Hepatocyte (in vitro differentiated cells): Measurements from ENCODE around the gene MEIKIN. TPM values are rescaled to one million over a fixed set of nuclear protein-coding genes. Genes with fewer than 3 reads are reported as not detected.

Source experiments
- DNase-seq: peaks from one replicate; pipeline ENCODE4 v3.0.0-alpha.2; 2016; ENCODE audit warnings: low spot score
- H2AFZ ChIP-seq: fragments of 200-600 bp; sonication (generic); 2 replicates; pipeline ENCODE4 v1.6.0; 2016; ENCODE audit warnings: antibody characterized with exemption, mild to moderate bottlenecking
- H3K27ac ChIP-seq: fragments of 200-600 bp; sonication (generic); 2 replicates; pipeline ENCODE4 v1.5.1; 2016; ENCODE audit warnings: mild to moderate bottlenecking
- H3K27me3 ChIP-seq: fragments of 200-600 bp; sonication (generic); 2 replicates; pipeline ENCODE4 v1.6.1; 2016
- H3K36me3 ChIP-seq: fragments of 200-600 bp; sonication (generic); replicated peaks from 2 replicates; pipeline ENCODE4 v1.5.1; 2016; ENCODE audit warnings: low read depth; ENCODE audit not compliant: insufficient read depth
- H3K4me1 ChIP-seq: fragments of 200-600 bp; sonication (generic); 2 replicates; pipeline ENCODE4 v1.5.1; 2016; ENCODE audit warnings: mild to moderate bottlenecking, moderate library complexity; ENCODE audit not compliant: insufficient read depth
- H3K4me2 ChIP-seq: fragments of 200-600 bp; sonication (generic); 2 replicates; pipeline ENCODE4 v1.6.0; 2016
- H3K4me3 ChIP-seq: fragments of 200-600 bp; sonication (generic); 2 replicates; pipeline ENCODE4 v1.5.1; 2016; ENCODE audit warnings: mild to moderate bottlenecking
- H3K79me2 ChIP-seq: fragments of 200-600 bp; sonication (generic); 2 replicates; pipeline ENCODE4 v1.6.0; 2017; ENCODE audit warnings: mild to moderate bottlenecking
- H3K9me2 ChIP-seq: fragments of 200-600 bp; sonication (generic); replicated peaks from 2 replicates; pipeline ENCODE4 v1.6.0; 2017; ENCODE audit warnings: mild to moderate bottlenecking; ENCODE audit not compliant: insufficient read depth
- H3K9me3 ChIP-seq: fragments of 200-600 bp; sonication (generic); 2 replicates; pipeline ENCODE4 v1.5.1; 2016; ENCODE audit warnings: low read depth, mild to moderate bottlenecking
- H4K20me1 ChIP-seq: fragments of 200-600 bp; sonication (generic); 2 replicates; pipeline ENCODE4 v1.6.0; 2016; ENCODE audit warnings: mild to moderate bottlenecking; ENCODE audit not compliant: insufficient read depth, poor library complexity, severe bottlenecking
- EZH2 ChIP-seq: fragments of 200-600 bp; sonication (generic); IDR thresholded peaks from 2 replicates; pipeline ENCODE4 v1.6.1; 2016; ENCODE audit warnings: antibody characterized with exemption, mild to moderate bottlenecking, borderline replicate concordance
- EZH2phosphoT487 ChIP-seq: fragments of 200-600 bp; sonication (generic); IDR thresholded peaks from one replicate; pipeline ENCODE4 v1.6.1; 2018; ENCODE audit warnings: antibody characterized with exemption, mild to moderate bottlenecking, low read depth, moderate library complexity; ENCODE audit not compliant: unreplicated experiment, severe bottlenecking
- WGBS: methylation state at CpG from one replicate; pipeline ENCODE4 v1.1.6; 2016; ENCODE audit warnings: low lambda C conversion rate; ENCODE audit errors: missing lambda C conversion rate; 5-methylcytosine and 5-hydroxymethylcytosine counted together
- polyA plus RNA-seq: library from polyadenylated mRNA; unstranded; fragments of >200 nt; fragmentation: Nextera tagmentation; extraction: Ambion mirVana; gene quantifications from 2 replicates; pipeline ENCODE4 v1.2.1, GENCODE V29; 2016
- total RNA-seq: library from RNA; depleted of rRNA; stranded (reverse); fragments of >200 nt; gene quantifications from 2 replicates; pipeline ENCODE4 v1.2.3, GENCODE V29; 2014
- TF ChIP-seq, protein P1 (sequence below): fragments of 200-600 bp; sonication (generic); IDR thresholded peaks from 2 replicates; pipeline ENCODE4 v1.5.1; 2016; ENCODE audit warnings: antibody characterized with exemption, mild to moderate bottlenecking; ENCODE audit not compliant: poor library complexity

MEIKIN gene
- total and polyA plus RNA-seq, 2 experiments from 2014 or later, result not detected

DNA sequence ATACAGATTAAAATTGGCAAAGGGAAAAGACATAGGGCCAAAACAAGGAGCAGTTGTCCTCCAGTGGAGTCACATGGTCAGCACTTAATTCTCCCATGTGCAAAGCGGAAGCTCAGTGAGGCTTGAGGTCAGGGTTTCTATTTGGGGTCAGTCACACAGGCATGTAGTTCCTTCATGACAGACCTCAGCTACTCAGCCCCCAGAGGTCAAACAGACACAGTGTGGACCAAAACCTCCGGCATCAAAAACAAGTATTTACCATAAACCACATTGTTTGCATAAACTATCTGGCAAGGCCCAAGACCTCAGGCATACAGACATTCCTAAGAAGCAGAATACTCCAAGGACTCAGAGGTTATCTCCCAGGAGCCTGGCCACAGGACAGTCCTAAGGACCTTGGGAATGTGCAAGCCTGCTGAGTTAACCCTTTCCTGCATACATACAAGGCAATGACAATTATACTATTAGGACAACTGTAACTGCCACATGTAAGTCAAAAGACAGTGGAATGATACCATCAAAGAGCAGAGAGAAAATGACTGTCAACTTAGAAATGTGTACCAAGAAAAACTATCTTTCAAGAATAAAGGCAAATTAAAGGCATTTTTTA is 120.0 kb downstream of the MEIKIN start:
- Histone ChIP-seq H3K4me3 (no peak overlapping the region), H4K20me1 (no peaks in the 10 kb centered on the region), H2AFZ (no peak overlapping the region), H3K9me3 (no peaks in the 10 kb centered on the region), H3K27me3 (no peaks in the 10 kb centered on the region), H3K27ac (no peak overlapping the region), H3K79me2 (no peaks in the 10 kb centered on the region), H3K9me2 (no peaks in the 10 kb centered on the region), H3K36me3 (no peaks in the 10 kb centered on the region), H3K4me1 (no peaks in the 10 kb centered on the region), H3K4me2 (no peak overlapping the region)
- TF ChIP-seq, protein P1, sequence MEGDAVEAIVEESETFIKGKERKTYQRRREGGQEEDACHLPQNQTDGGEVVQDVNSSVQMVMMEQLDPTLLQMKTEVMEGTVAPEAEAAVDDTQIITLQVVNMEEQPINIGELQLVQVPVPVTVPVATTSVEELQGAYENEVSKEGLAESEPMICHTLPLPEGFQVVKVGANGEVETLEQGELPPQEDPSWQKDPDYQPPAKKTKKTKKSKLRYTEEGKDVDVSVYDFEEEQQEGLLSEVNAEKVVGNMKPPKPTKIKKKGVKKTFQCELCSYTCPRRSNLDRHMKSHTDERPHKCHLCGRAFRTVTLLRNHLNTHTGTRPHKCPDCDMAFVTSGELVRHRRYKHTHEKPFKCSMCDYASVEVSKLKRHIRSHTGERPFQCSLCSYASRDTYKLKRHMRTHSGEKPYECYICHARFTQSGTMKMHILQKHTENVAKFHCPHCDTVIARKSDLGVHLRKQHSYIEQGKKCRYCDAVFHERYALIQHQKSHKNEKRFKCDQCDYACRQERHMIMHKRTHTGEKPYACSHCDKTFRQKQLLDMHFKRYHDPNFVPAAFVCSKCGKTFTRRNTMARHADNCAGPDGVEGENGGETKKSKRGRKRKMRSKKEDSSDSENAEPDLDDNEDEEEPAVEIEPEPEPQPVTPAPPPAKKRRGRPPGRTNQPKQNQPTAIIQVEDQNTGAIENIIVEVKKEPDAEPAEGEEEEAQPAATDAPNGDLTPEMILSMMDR, result no peak
- TF ChIP-seq EZH2phosphoT487 (no peak), EZH2 (no peak)
- 62% methylated on average over 2 of the region's 2 CpGs for WGBS
- DNase-seq, result no peak

DNA sequence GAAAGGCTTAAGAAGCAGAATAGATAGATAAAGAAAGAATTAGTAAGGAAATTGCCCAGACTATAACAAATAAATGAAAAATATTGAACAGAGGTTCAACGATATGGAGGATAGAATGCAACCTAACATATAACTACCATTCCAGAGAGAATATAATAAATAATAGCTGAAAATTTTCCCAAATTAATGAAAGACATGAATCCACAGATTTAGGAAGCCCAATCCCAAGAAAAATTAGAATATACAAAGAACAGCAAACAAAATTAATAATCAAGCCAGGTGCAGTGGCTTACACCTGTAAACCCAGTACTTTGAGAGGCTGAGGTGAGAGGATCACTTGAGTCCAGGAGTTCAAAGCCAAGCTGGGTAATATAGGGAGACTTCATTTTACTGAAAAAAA is 120.8 kb downstream of the MEIKIN start:
- Histone ChIP-seq H2AFZ (no peak overlapping the region), H3K9me2 (no peaks in the 10 kb centered on the region), H3K27ac (no peak overlapping the region), H3K9me3 (no peaks in the 10 kb centered on the region), H3K4me2 (no peak overlapping the region), H3K36me3 (no peaks in the 10 kb centered on the region), H3K4me3 (no peak overlapping the region), H4K20me1 (no peaks in the 10 kb centered on the region), H3K79me2 (no peaks in the 10 kb centered on the region), H3K27me3 (no peaks in the 10 kb centered on the region), H3K4me1 (no peaks in the 10 kb centered on the region)
- WGBS, result 95% methylated on average over 1 of the region's 1 CpG
- TF ChIP-seq EZH2phosphoT487 (no peak), EZH2 (no peak)
- TF ChIP-seq, protein P1, result no peak
- DNase-seq, result no peak

DNA sequence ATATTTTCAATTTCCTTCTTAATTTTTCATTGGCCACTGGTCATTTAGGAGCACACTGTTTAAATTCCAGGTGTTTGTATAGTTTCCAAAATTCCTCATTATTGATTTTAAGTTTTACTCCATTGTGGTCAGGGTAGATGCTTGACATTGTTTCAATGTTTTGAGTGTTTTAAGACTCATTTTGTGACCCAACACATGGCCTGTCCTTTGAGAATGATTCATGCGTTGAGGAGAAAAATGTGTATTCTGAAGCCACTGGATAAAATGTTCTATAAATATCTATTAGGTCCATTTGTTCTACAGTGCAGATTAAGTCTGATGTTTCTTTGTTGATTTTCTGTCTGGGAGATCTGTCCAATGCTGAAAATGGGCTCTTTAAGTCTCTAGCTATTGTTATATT is 124.2 kb downstream of the MEIKIN start:
- Histone ChIP-seq H3K4me2 (no peak overlapping the region), H4K20me1 (no peaks in the 10 kb centered on the region), H2AFZ (no peak overlapping the region), H3K27me3 (no peaks in the 10 kb centered on the region), H3K4me3 (no peak overlapping the region), H3K9me2 (no peaks in the 10 kb centered on the region), H3K79me2 (no peaks in the 10 kb centered on the region), H3K27ac (no peak overlapping the region), H3K9me3 (no peaks in the 10 kb centered on the region), H3K36me3 (no peaks in the 10 kb centered on the region), H3K4me1 (no peaks in the 10 kb centered on the region)
- TF ChIP-seq EZH2phosphoT487, result no peak
- TF ChIP-seq EZH2, result no peak
- TF ChIP-seq, protein P1, result no peak
- 93% methylated on average over 1 of the region's 1 CpG for WGBS
- no peak for DNase-seq
